ENCODE measurements around the gene CSHL1.

Gene CSHL1

GRCh38 chr17:63950940-63951907 is 40.2 kb upstream of the CSHL1 start:
- no peak for DNase-seq (ENCODE audit: low read depth, low spot score)
- TF ChIP-seq POLR2AphosphoS5 (IDR thresholded peaks at IDR 0.05; ENCODE audit: borderline replicate concordance, low read depth, low read length) (no peak), EZH2 (IDR thresholded peaks at IDR 0.05) (no peak), FOXP2 (optimal IDR thresholded peaks at IDR 0.05; ENCODE audit: control extremely low read depth, extremely low read length, insufficient read depth) (no peak)

GRCh38 chr17:63949576-63950250 is 38.7 kb upstream of the CSHL1 start:
- H3K9ac ChIP-seq (ENCODE audit: insufficient read length): no peak overlapping the region
- DNase-seq (ENCODE audit: low read depth, low spot score): no peak
- H3K36me3 ChIP-seq (ENCODE audit: insufficient read depth, low read length): no peaks in the 10 kb centered on the region
- no peak overlapping the region for H3K4me3 ChIP-seq
- no peak for TF ChIP-seq EZH2 (IDR thresholded peaks at IDR 0.05)
- no peak for TF ChIP-seq POLR2AphosphoS5 (IDR thresholded peaks at IDR 0.05; ENCODE audit: borderline replicate concordance, low read depth, low read length)
- no peak for TF ChIP-seq FOXP2 (optimal IDR thresholded peaks at IDR 0.05; ENCODE audit: control extremely low read depth, extremely low read length, insufficient read depth)
- no peaks in the 10 kb centered on the region for H3K9me3 ChIP-seq (ENCODE audit: low read depth, low read length)
- no peak overlapping the region for H3K27ac ChIP-seq

More at GRCh38 chr17:63950940-63951907, 40.2 kb upstream of the CSHL1 start:
- Histone ChIP-seq H3K4me3 (no peak overlapping the region), H3K9ac (ENCODE audit: insufficient read length) (no peak overlapping the region), H3K27ac (no peak overlapping the region), H3K36me3 (ENCODE audit: insufficient read depth, low read length) (no peaks in the 10 kb centered on the region), H3K9me3 (ENCODE audit: low read depth, low read length) (no peaks in the 10 kb centered on the region)

GRCh38 chr17:63948521-63948920 is 37.5 kb upstream of the CSHL1 start:
- TF ChIP-seq POLR2AphosphoS5 (IDR thresholded peaks at IDR 0.05; ENCODE audit: borderline replicate concordance, low read depth, low read length): no peak
- TF ChIP-seq FOXP2 (optimal IDR thresholded peaks at IDR 0.05; ENCODE audit: control extremely low read depth, extremely low read length, insufficient read depth): no peak
- TF ChIP-seq EZH2 (IDR thresholded peaks at IDR 0.05): no peak
- Histone ChIP-seq H3K27ac (no peak overlapping the region), H3K9ac (ENCODE audit: insufficient read length) (no peak overlapping the region), H3K4me3 (no peak overlapping the region), H3K36me3 (ENCODE audit: insufficient read depth, low read length) (no peaks in the 10 kb centered on the region), H3K9me3 (ENCODE audit: low read depth, low read length) (no peaks in the 10 kb centered on the region)
- no peak for DNase-seq (ENCODE audit: low read depth, low spot score)

GRCh38 chr17:63947711-63948330 is 36.8 kb upstream of the CSHL1 start:
- no peak for TF ChIP-seq FOXP2 (optimal IDR thresholded peaks at IDR 0.05; ENCODE audit: control extremely low read depth, extremely low read length, insufficient read depth)
- TF ChIP-seq POLR2AphosphoS5 (IDR thresholded peaks at IDR 0.05; ENCODE audit: borderline replicate concordance, low read depth, low read length): no peak
- TF ChIP-seq EZH2 (IDR thresholded peaks at IDR 0.05): no peak
- Histone ChIP-seq H3K4me3 (no peak overlapping the region), H3K9ac (ENCODE audit: insufficient read length) (no peak overlapping the region), H3K36me3 (ENCODE audit: insufficient read depth, low read length) (no peaks in the 10 kb centered on the region), H3K9me3 (ENCODE audit: low read depth, low read length) (no peaks in the 10 kb centered on the region), H3K27ac (no peak overlapping the region)
- DNase-seq (ENCODE audit: low read depth, low spot score): no peak

- H3K27ac ChIP-seq: no peak overlapping the region
- H3K36me3 ChIP-seq (ENCODE audit: insufficient read depth, low read length): no peaks in the 10 kb centered on the region
- H3K4me3 ChIP-seq: no peak overlapping the region
- no peaks in the 10 kb centered on the region for H3K9me3 ChIP-seq (ENCODE audit: low read depth, low read length)
- H3K9ac ChIP-seq (ENCODE audit: insufficient read length): no peak overlapping the region
- DNase-seq (ENCODE audit: low read depth, low spot score): no peak
- TF ChIP-seq POLR2AphosphoS5 (IDR thresholded peaks at IDR 0.05; ENCODE audit: borderline replicate concordance, low read depth, low read length) (no peak), FOXP2 (optimal IDR thresholded peaks at IDR 0.05; ENCODE audit: control extremely low read depth, extremely low read length, insufficient read depth) (no peak), EZH2 (IDR thresholded peaks at IDR 0.05) (no peak)
These were observed 35.6 kb upstream of the CSHL1 start for GRCh38 chr17:63946440-63947363.

- Histone ChIP-seq H3K9ac (ENCODE audit: insufficient read length) (no peak overlapping the region), H3K9me3 (ENCODE audit: low read depth, low read length) (no peaks in the 10 kb centered on the region)
These were observed 34.9 kb upstream of the CSHL1 start for GRCh38 chr17:63945784-63946439.

More at GRCh38 chr17:63945784-63946439, 34.9 kb upstream of the CSHL1 start:
- DNase-seq (ENCODE audit: low read depth, low spot score): no peak
- no peaks in the 10 kb centered on the region for H3K36me3 ChIP-seq (ENCODE audit: insufficient read depth, low read length)
- H3K4me3 ChIP-seq: no peak overlapping the region
- no peak overlapping the region for H3K27ac ChIP-seq
- TF ChIP-seq POLR2AphosphoS5 (IDR thresholded peaks at IDR 0.05; ENCODE audit: borderline replicate concordance, low read depth, low read length) (no peak), EZH2 (IDR thresholded peaks at IDR 0.05) (no peak), FOXP2 (optimal IDR thresholded peaks at IDR 0.05; ENCODE audit: control extremely low read depth, extremely low read length, insufficient read depth) (no peak)

Measured in SK-N-MC (cell line).